B cell (primary cell): ENCODE measurements around the gene CEP350. TPM values are rescaled to one million over a fixed set of nuclear protein-coding genes. Genes with fewer than 3 reads are reported as not detected.

Experiments
- ATAC-seq: fragments of 200-7000 bp; cut with Tn5 transposase; one replicate; pipeline ENCODE4 v1.10.0; 2021; ENCODE audit warnings: low read depth, mild to moderate bottlenecking, moderate number of reproducible peaks, moderate library complexity
- CTCF ChIA-PET: fragments of 350-600 bp; sonication (Branson Sonifier 250); formaldehyde crosslinking; loops from one replicate; lab custom pipeline; 2021; ENCODE audit warnings: antibody characterized with exemption, inconsistent platforms; lab: Charles Lee
- POLR2A ChIA-PET: fragments of 350-600 bp; sonication (Branson Sonifier 250); formaldehyde crosslinking; loops from one replicate; lab custom pipeline; 2021; ENCODE audit warnings: antibody characterized with exemption; lab: Charles Lee
- DNase-seq: peaks from one replicate; pipeline ENCODE4 v3.0.0; 2013
- H2AFZ ChIP-seq: 2 replicates; pipeline ENCODE4 v1.6.1; 2012; ENCODE audit warnings: mild to moderate bottlenecking, low read depth, low read length; ENCODE audit not compliant: insufficient read depth, poor library complexity, severe bottlenecking
- H3K27ac ChIP-seq, 2 donors: 1 replicate in 1 of 2; 2 replicates in 1 of 2; pipeline ENCODE4 v1.5.1; 2012 to 2013; ENCODE audit warnings: low read length in 2 of 2, mild to moderate bottlenecking in 2 of 2, moderate library complexity in 1 of 2
- H3K27me3 ChIP-seq, 4 experiments: fragments of 200-600 bp in 1 of 4; sonication (generic) in 1 of 4; replicated peaks in 1 of 4; 1 replicate in 2 of 4; 2 replicates in 2 of 4; pipeline versions ENCODE4 v1.6.1 to v1.7.0; 2013 to 2016; ENCODE audit warnings: low read length in 3 of 4, mild to moderate bottlenecking in 2 of 4, mixed read lengths in 1 of 4, moderate library complexity in 1 of 4; ENCODE audit not compliant: insufficient read depth in 4 of 4, control insufficient read depth in 3 of 4; ENCODE audit errors: control extremely low read depth in 1 of 4
- H3K36me3 ChIP-seq, 2 experiments: replicated peaks in 1 of 2; 1 replicate in 1 of 2; 2 replicates in 1 of 2; pipeline versions ENCODE4 v1.6.1 to v1.7.1; 2013; ENCODE audit warnings: low read length in 1 of 2; ENCODE audit not compliant: insufficient read depth in 2 of 2, control insufficient read depth in 1 of 2; ENCODE audit errors: control extremely low read depth in 1 of 2, extremely low read depth in 1 of 2
- H3K4me1 ChIP-seq, 2 donors: fragments of 200-600 bp in 1 of 2; sonication (generic) in 1 of 2; 1 replicate in 1 of 2; 2 replicates in 1 of 2; pipeline versions ENCODE4 v1.5.1 to v1.6.1; 2013 to 2017; ENCODE audit warnings: low read length in 2 of 2; ENCODE audit not compliant: control insufficient read depth in 2 of 2, insufficient read depth in 2 of 2
- H3K4me2 ChIP-seq: replicated peaks from 2 replicates; pipeline ENCODE3; 2012; ENCODE audit warnings: mild to moderate bottlenecking, low read depth, low read length; ENCODE audit not compliant: poor library complexity, severe bottlenecking
- H3K4me3 ChIP-seq, 5 experiments: fragments of 200-600 bp in 1 of 5; sonication (generic) in 1 of 5; 1 replicate in 3 of 5; 2 replicates in 2 of 5; pipeline versions ENCODE4 v1.5.1 to v1.7.0; 2011 to 2016; ENCODE audit warnings: low read length in 4 of 5, mild to moderate bottlenecking in 4 of 5, low read depth in 2 of 5, control low read depth in 1 of 5, moderate library complexity in 1 of 5; ENCODE audit not compliant: insufficient read depth in 1 of 5; ENCODE audit errors: control extremely low read depth in 1 of 5, extremely low read depth in 1 of 5
- H3K79me2 ChIP-seq: fragments of 200-600 bp; sonication (generic); one replicate; pipeline ENCODE4 v1.6.0; 2016; ENCODE audit warnings: low read length; ENCODE audit not compliant: control insufficient read depth, insufficient read depth
- H3K9ac ChIP-seq: fragments of 200-600 bp; sonication (generic); 2 replicates; pipeline ENCODE4 v1.6.1; 2017; ENCODE audit warnings: mild to moderate bottlenecking, low read length, moderate library complexity
- H3K9me3 ChIP-seq, 3 donors: one replicate each; pipeline versions ENCODE4 v1.6.1 to v1.7.1; 2013; ENCODE audit warnings: low read length in 2 of 3; ENCODE audit not compliant: control insufficient read depth in 2 of 3, insufficient read depth in 1 of 3; ENCODE audit errors: control extremely low read depth in 1 of 3
- H4K20me1 ChIP-seq: 2 replicates; pipeline ENCODE4 v1.6.0; 2012; ENCODE audit warnings: mild to moderate bottlenecking, low read length; ENCODE audit not compliant: insufficient read depth, control insufficient read depth, poor library complexity, severe bottlenecking
- H3K27ac Mint-ChIP-seq: one replicate; pipeline ENCODE4 v1.8.0; 2021; ENCODE audit warnings: mixed read lengths
- H3K27me3 Mint-ChIP-seq: one replicate; pipeline ENCODE4 v1.8.0; 2021; ENCODE audit warnings: mixed read lengths
- H3K4me1 Mint-ChIP-seq: one replicate; pipeline ENCODE4 v1.8.0; 2021; ENCODE audit warnings: mixed read lengths
- H3K4me3 Mint-ChIP-seq: one replicate; pipeline ENCODE4 v1.8.0; 2021; ENCODE audit warnings: mixed read lengths
- H3K9me3 Mint-ChIP-seq: one replicate; pipeline ENCODE4 v1.8.0; 2022; ENCODE audit warnings: mixed read lengths; ENCODE audit not compliant: insufficient read depth
- CTCF ChIP-seq: fragments of 200-600 bp; IDR thresholded peaks from one replicate; pipeline ENCODE4 v1.8.0; 2022; ENCODE audit warnings: antibody characterized with exemption, mild to moderate bottlenecking
- EZH2 ChIP-seq: IDR thresholded peaks from 2 replicates; pipeline ENCODE4 v1.6.1; 2012; ENCODE audit warnings: borderline replicate concordance, low read depth, mild to moderate bottlenecking, moderate library complexity, low read length; ENCODE audit not compliant: insufficient read depth, poor library complexity, severe bottlenecking
- WGBS: methylation state at CpG from one replicate; pipeline ENCODE4 v1.1.5; 2013; ENCODE audit warnings: missing lambda C conversion rate; ENCODE audit not compliant: insufficient coverage; 5-methylcytosine and 5-hydroxymethylcytosine counted together
- intact Hi-C: fragments of 100-400 bp; cut with micrococcal nuclease; formaldehyde crosslinking; loops from one replicate; pipeline ENCODE4 v1.10.0; 2022
- polyA plus RNA-seq: library from polyadenylated mRNA; depleted of rRNA; stranded (reverse); fragments of >200 nt; gene quantifications from 2 replicates; pipeline ENCODE4 v1.2.3, GENCODE V29; 2012
- total RNA-seq, 2 donors: library from RNA; stranded (reverse); fragments of 120-200 nt in 1 of 2; gene quantifications; 1 replicate in 1 of 2; 2 replicates in 1 of 2; pipeline versions ENCODE4 v1.2.3 to v1.2.4, GENCODE V29; 2013 to 2022

The CEP350 gene
- total and polyA plus RNA-seq, 2 donors (not counting 1 experiment from before 2014, with no cell fraction given) = 7.4 to 92.3 TPM

GRCh38 chr1:180065408-180065807 lies 110.8 kb downstream of the CEP350 start:
- Histone ChIP-seq H3K9me3 (no peaks in the 10 kb centered on the region), H3K27me3 (no peaks in the 10 kb centered on the region), H3K36me3 (peaks cover 9 to 68% of the 10 kb centered on the region in 2 experiments), H4K20me1 (no peaks in the 10 kb centered on the region), H3K9ac (no peak overlapping the region), H3K4me1 (no peaks in the 10 kb centered on the region), H2AFZ (no peak overlapping the region), H3K27ac (no peak overlapping the region), H3K4me3 (no peak overlapping the region), H3K4me2 (no peak overlapping the region), H3K79me2 (no peaks in the 10 kb centered on the region)
- Mint-ChIP-seq H3K27me3 (no peaks in the 10 kb centered on the region), H3K27ac (no peak overlapping the region), H3K9me3 (no peaks in the 10 kb centered on the region), H3K4me3 (no peak overlapping the region), H3K4me1 (no peaks in the 10 kb centered on the region)
- POLR2A ChIA-PET = no interaction called here
- CTCF ChIA-PET = interaction anchor here (0.6 to 1.7 kb wide), 2 partner anchors 10 to 18 kb away, joined by 3 read pairs; no protein-coding TSS in a partner anchor
- TF ChIP-seq EZH2 = no peak
- no peak for TF ChIP-seq CTCF
- ATAC-seq = no peak
- 100% methylated on average over 2 of the region's 4 CpGs for WGBS
- DNase-seq = no peak
- intact Hi-C loops = no loop called here

DNA sequence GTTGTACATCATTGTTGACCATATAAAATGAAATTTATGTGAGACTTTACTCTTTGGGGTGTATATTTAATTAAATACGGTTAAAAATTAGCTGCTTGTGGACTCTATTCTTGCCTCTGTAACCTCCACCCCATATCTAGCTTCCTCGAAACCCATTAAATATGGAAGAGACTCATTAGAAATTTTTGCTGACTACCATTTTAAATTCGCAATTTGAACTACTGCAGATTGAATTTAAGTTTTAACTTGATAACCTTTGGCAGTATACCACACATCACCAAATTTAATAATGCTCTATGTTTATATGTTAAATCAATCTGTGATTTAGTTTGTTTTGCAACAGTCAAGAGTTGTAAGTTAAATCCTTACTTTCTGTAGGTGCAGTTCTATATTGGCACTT lies 111.5 kb downstream of the CEP350 start:
- CTCF ChIA-PET = no interaction called here
- H3K27me3 Mint-ChIP-seq = no peaks in the 10 kb centered on the region

More for the DNA sequence above, 111.5 kb downstream of the CEP350 start:
- no peaks in the 10 kb centered on the region for H4K20me1 ChIP-seq
- no peaks in the 10 kb centered on the region for H3K27me3 ChIP-seq
- ATAC-seq = no peak
- H3K36me3 ChIP-seq = peaks cover 11 to 67% of the 10 kb centered on the region in 2 experiments
- DNase-seq = no peak
- Mint-ChIP-seq H3K9me3 (no peaks in the 10 kb centered on the region), H3K4me1 (no peaks in the 10 kb centered on the region), H3K27ac (no peak overlapping the region), H3K4me3 (no peak overlapping the region)
- no peak overlapping the region for H3K27ac ChIP-seq
- H3K4me1 ChIP-seq = no peaks in the 10 kb centered on the region
- H3K4me3 ChIP-seq = no peak overlapping the region
- H3K9me3 ChIP-seq = no peaks in the 10 kb centered on the region
- intact Hi-C loops = no loop called here
- no peaks in the 10 kb centered on the region for H3K79me2 ChIP-seq
- TF ChIP-seq CTCF = no peak
- TF ChIP-seq EZH2 = no peak
- no peak overlapping the region for H3K9ac ChIP-seq
- POLR2A ChIA-PET = no interaction called here
- H2AFZ ChIP-seq = no peak overlapping the region
- H3K4me2 ChIP-seq = no peak overlapping the region
- WGBS = no CpG with 5 or more reads among the region's 3 CpGs
